Calu3 (cell line): ENCODE data around the gene DOCK3. TPM values are rescaled to one million over a fixed set of nuclear protein-coding genes. Genes with fewer than 3 reads are reported as not detected.
"Not testable (repeated sequence)": the region's sequence is repeated elsewhere in the genome, so short reads cannot be mapped to it uniquely, and the experiment has no call there.

Experiments
- BruUV-seq: library from RNA; stranded (reverse); fragments of 400-500 nt; replicated peaks from 2 replicates; lab custom pipeline; 2021; lab: Mats Ljungman, UMichigan
- CTCF ChIA-PET: fragments of 300-600 bp; sonication (Branson Sonifier 250); formaldehyde crosslinking; loops from one replicate; lab custom pipeline; 2022; ENCODE audit warnings: antibody characterized with exemption; lab: Charles Lee
- DNase-seq: peaks from one replicate; pipeline ENCODE4 v3.0.0; 2022
- H3K27ac Mint-ChIP-seq: one replicate; pipeline ENCODE4 v1.8.0; 2022; ENCODE audit warnings: mixed read lengths; ENCODE audit not compliant: unreplicated experiment
- H3K27me3 Mint-ChIP-seq: one replicate; pipeline ENCODE4 v1.8.0; 2022; ENCODE audit warnings: mixed read lengths; ENCODE audit not compliant: unreplicated experiment
- H3K36me3 Mint-ChIP-seq: one replicate; pipeline ENCODE4 v1.8.0; 2022; ENCODE audit warnings: mild to moderate bottlenecking, moderate library complexity, mixed read lengths; ENCODE audit not compliant: insufficient read depth, unreplicated experiment
- H3K4me1 Mint-ChIP-seq: one replicate; pipeline ENCODE4 v1.8.0; 2022; ENCODE audit warnings: mild to moderate bottlenecking, low read depth, mixed read lengths; ENCODE audit not compliant: unreplicated experiment
- H3K4me3 Mint-ChIP-seq: one replicate; pipeline ENCODE4 v1.8.0; 2022; ENCODE audit warnings: mild to moderate bottlenecking, low read depth, moderate library complexity, mixed read lengths; ENCODE audit not compliant: unreplicated experiment
- H3K9me3 Mint-ChIP-seq: one replicate; pipeline ENCODE4 v1.8.0; 2022; ENCODE audit warnings: low read depth, mixed read lengths; ENCODE audit not compliant: unreplicated experiment
- intact Hi-C: fragments of 100-400 bp; cut with micrococcal nuclease; formaldehyde crosslinking; loops from one replicate; pipeline ENCODE4 v1.10.0; 2022; ENCODE audit not compliant: unreplicated experiment
- total RNA-seq: library from RNA; stranded (reverse); gene quantifications from 2 replicates; pipeline ENCODE4 v1.2.3, GENCODE V29; 2022
- TF ChIP-seq, protein P1 (sequence below): fragments of 200-600 bp; IDR thresholded peaks from one replicate; pipeline ENCODE4 v1.8.0; 2022; ENCODE audit warnings: antibody characterized with exemption; ENCODE audit not compliant: unreplicated experiment

DOCK3 gene
- total RNA-seq, 1 experiment from 2014 or later: 0.19 TPM

DNA sequence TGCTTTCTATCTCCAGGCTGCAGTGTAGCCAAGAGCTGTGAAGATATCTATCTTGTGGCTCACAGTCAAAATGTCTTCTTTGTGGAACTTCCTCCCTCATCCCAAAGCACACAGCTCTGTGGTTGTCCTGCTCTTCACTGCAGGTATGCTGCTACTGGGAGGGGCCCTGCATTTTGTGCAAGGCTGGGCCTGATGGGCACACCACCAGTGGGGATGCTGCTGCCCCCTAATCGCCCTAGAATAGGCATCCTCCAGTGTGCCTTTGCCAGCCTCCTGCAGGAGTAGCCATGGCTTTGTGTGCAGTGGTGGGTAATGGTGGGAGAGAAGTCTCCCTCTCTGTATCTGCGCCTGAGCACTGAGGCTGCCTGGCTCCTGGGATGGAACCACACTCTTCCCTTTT, 297.3 kb downstream of the DOCK3 start:
- H3K27ac Mint-ChIP-seq: no peak overlapping the region
- CTCF ChIA-PET: interaction anchor here (0.8 to 1.3 kb wide), 4 partner anchors 78 to 400 kb away, joined by 3 to 4 read pairs (median 4); no protein-coding TSS in a partner anchor
- no peak overlapping the region for H3K4me3 Mint-ChIP-seq
- no peaks in the 10 kb centered on the region for H3K27me3 Mint-ChIP-seq
- no peaks in the 10 kb centered on the region for H3K4me1 Mint-ChIP-seq
- no peaks in the 10 kb centered on the region for H3K9me3 Mint-ChIP-seq
- TF ChIP-seq, protein P1, sequence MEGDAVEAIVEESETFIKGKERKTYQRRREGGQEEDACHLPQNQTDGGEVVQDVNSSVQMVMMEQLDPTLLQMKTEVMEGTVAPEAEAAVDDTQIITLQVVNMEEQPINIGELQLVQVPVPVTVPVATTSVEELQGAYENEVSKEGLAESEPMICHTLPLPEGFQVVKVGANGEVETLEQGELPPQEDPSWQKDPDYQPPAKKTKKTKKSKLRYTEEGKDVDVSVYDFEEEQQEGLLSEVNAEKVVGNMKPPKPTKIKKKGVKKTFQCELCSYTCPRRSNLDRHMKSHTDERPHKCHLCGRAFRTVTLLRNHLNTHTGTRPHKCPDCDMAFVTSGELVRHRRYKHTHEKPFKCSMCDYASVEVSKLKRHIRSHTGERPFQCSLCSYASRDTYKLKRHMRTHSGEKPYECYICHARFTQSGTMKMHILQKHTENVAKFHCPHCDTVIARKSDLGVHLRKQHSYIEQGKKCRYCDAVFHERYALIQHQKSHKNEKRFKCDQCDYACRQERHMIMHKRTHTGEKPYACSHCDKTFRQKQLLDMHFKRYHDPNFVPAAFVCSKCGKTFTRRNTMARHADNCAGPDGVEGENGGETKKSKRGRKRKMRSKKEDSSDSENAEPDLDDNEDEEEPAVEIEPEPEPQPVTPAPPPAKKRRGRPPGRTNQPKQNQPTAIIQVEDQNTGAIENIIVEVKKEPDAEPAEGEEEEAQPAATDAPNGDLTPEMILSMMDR: no peak
- DNase-seq: no peak
- intact Hi-C loops: loop anchor here (5.0 kb wide), 1 partner anchor 130 kb away; no protein-coding TSS in a partner anchor
- no peaks in the 10 kb centered on the region for H3K36me3 Mint-ChIP-seq
- no TSS peak for BruUV-seq

DNA sequence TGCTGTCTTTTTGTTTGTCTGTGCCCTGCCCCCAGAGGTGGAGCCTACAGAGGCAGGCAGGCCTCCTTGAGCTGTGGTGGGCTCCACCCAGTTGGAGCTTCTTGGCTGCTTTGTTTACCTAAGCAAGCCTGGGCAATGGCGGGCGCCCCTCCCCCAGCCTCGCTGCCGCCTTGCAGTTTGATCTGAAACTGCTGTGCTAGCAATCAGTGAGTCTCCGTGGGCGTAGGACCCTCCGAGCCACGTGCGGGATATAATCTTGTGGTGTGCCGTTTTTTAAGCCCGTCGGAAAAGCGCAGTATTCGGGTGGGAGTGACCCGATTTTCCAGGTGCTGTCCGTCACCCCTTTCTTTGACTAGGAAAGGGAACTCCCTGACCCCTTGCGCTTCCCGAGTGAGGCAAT, 303.9 kb downstream of the DOCK3 start:
- H3K9me3 Mint-ChIP-seq, H3K4me3 Mint-ChIP-seq, BruUV-seq, intact Hi-C loops, H3K4me1 Mint-ChIP-seq, H3K36me3 Mint-ChIP-seq, CTCF ChIA-PET, H3K27ac Mint-ChIP-seq, DNase-seq: not testable (repeated sequence)
- H3K27me3 Mint-ChIP-seq: peaks cover 13% of the 10 kb centered on the region

DNA sequence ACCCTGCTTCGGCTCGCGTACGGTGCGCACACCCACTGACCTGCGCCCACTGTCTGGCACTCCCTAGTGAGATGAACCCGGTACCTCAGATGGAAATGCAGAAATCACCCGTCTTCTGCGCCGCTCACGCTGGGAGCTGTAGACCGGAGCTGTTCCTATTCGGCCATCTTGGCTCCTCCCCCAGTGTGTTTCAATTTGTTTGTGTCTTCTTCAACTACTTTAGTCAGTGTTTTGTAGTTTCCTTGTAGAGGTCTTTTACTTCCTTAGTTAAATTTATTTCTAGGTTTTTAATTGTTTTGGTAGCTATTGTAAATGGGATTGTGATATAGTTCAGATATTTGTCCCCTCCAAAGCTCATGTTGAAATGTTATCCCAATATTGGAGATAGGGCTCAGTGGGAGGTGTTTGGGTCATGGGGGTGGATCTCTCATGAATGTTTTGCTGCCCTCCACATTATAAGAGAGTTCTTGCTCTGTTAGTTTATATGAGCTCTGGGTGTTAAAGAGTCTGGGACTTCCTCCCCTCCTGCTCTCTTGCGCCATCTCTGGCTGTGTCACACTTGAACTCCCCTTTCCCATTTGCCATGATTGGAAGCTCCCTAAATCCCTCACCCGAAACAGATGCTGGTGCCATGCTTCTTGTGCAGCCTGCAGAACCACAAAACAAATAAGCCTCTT, 304.4 kb downstream of the DOCK3 start:
- Mint-ChIP-seq H3K9me3 (no peaks in the 10 kb centered on the region), H3K27ac (no peak overlapping the region), H3K4me1 (no peaks in the 10 kb centered on the region), H3K36me3 (no peaks in the 10 kb centered on the region), H3K4me3 (no peak overlapping the region), H3K27me3 (peaks cover 13% of the 10 kb centered on the region)
- no TSS peak for BruUV-seq
- CTCF ChIA-PET: no interaction called here
- DNase-seq: no peak
- intact Hi-C loops: no loop called here
- TF ChIP-seq, protein P1: no peak

DNA sequence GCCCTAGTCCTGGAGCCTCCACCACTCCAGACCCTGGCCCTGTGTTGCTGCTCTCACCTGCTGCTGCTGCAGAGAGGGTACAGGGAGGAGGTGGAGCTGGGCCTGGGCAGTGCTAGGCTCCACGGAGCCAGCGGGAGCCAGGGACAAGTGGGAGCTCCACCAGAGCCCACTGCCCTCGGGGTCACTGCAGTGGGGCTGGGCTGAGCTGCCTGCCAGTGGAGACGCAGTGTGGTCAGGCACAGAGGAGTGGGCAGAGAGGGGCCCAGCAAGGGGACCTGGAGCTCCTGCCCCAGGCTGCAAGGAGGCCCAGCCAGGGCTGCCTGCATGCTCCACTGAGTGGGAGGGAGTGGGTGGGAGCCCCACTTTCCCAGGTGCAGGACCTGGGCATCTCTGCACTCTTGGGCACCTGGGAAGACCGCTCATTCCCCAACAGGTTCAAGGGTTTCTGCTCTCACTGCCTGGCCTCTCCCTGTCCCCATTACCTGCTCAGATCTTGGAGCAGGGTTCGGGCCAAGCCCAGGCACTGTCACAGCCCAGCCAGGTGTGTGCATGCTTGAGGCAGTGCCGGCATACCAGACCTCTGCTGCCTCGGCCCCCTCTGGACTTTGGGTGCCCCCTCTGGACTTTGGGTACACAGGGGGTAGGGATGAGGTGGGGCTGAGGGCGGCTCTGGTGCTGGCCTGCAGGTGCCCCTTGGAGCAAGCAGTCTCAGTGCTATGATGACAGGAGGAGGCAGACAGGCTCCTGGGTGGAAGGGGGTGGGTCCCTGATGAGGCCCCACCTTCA, 308.0 kb downstream of the DOCK3 start:
- no peak for DNase-seq
- Mint-ChIP-seq H3K27me3 (peaks cover 13% of the 10 kb centered on the region), H3K27ac (no peak overlapping the region), H3K4me3 (no peak overlapping the region), H3K9me3 (no peaks in the 10 kb centered on the region), H3K4me1 (no peaks in the 10 kb centered on the region), H3K36me3 (no peaks in the 10 kb centered on the region)
- no TSS peak for BruUV-seq
- CTCF ChIA-PET: no interaction called here
- TF ChIP-seq, protein P1: no peak
- intact Hi-C loops: no loop called here
